Ovary (tissue), 9 donors: ENCODE measurements around the gene PYCR2. TPM values are rescaled to one million over a fixed set of nuclear protein-coding genes. Genes with fewer than 3 reads are reported as not detected.
A peak's percentile ranks its signal among the peaks of the same experiment; 100 is the strongest.

Experiments used
- DNase-seq, 5 donors: peaks; one replicate each; pipeline ENCODE4 v3.0.0-alpha.2; 2019 to 2020
- H3K27ac ChIP-seq, 2 donors: fragments of 200-600 bp; one replicate each; pipeline versions ENCODE4 v1.5.1 to v1.8.0; 2019 to 2022
- H3K27me3 ChIP-seq: fragments of 200-600 bp; one replicate; pipeline ENCODE4 v1.8.0; 2022
- H3K36me3 ChIP-seq: fragments of 200-600 bp; sonication (generic); one replicate; pipeline ENCODE4 v1.5.1; 2019
- H3K4me1 ChIP-seq: one replicate; pipeline ENCODE4 v1.8.1; 2013; ENCODE audit warnings: mild to moderate bottlenecking, moderate library complexity; ENCODE audit not compliant: insufficient read depth
- H3K4me3 ChIP-seq: fragments of 200-600 bp; sonication (generic); one replicate; pipeline ENCODE4 v1.5.1; 2017
- H3K9me3 ChIP-seq, 2 donors: fragments of 200-600 bp in 1 of 2; sonication (generic) in 1 of 2; one replicate each; pipeline versions ENCODE4 v1.5.1 to v1.8.1; 2013 to 2019; ENCODE audit warnings: mild to moderate bottlenecking in 1 of 2, moderate library complexity in 1 of 2
- CTCF ChIP-seq, 3 donors: fragments of 450-650 bp in 2 of 3; fragments of 200-600 bp in 1 of 3; IDR thresholded peaks; one replicate each; pipeline versions ENCODE4 v1.5.1 to v1.8.0; 2016 to 2022; ENCODE audit warnings: antibody characterized with exemption in 3 of 3, mild to moderate bottlenecking in 1 of 3
- EP300 ChIP-seq: sonication (generic); formaldehyde crosslinking; IDR thresholded peaks from one replicate; pipeline ENCODE4 v1.6.1; 2017; ENCODE audit warnings: antibody characterized with exemption
- POLR2A ChIP-seq: fragments of 450-650 bp; IDR thresholded peaks from one replicate; pipeline ENCODE4 v1.6.1; 2017; ENCODE audit warnings: antibody characterized with exemption, mild to moderate bottlenecking, moderate library complexity
- WGBS, 3 donors: extraction: QIAGEN DNeasy Blood & Tissue Kit in 1 of 3; methylation state at CpG; one replicate each; pipeline versions ENCODE4 v1.1.5 to v1.1.7; 2013 to 2017; 5-methylcytosine and 5-hydroxymethylcytosine counted together
- intact Hi-C, 4 donors: fragments of 100-400 bp; cut with DNase I; formaldehyde crosslinking; loops; one replicate each; pipeline versions ENCODE4 v1.11.0 to v1.15.1; 2022 to 2023
- polyA plus RNA-seq, 2 donors: library from polyadenylated mRNA; stranded (reverse); fragments of 200-250 nt in 1 of 2; fragments of 350-450 nt in 1 of 2; fragmentation: Illumina TruSeq in 1 of 2; extraction: RNeasy Lipid Tissue Mini Kit (QIAGEN cat#74804) in 1 of 2; gene quantifications; one replicate each; pipeline ENCODE4 v1.2.3, GENCODE V29; 2013 to 2014
- total RNA-seq, 7 donors: library from RNA; depleted of rRNA in 2 of 7; stranded (reverse); fragments of >200 nt in 2 of 7; fragmentation: NEBNext Ultra II Directional in 3 of 7; extraction: Animal tissue kit (Norgen Biotek cat#: 25700) in 3 of 7; gene quantifications; one replicate each; pipeline versions ENCODE4 v1.1.0 to v1.2.4, GENCODE V29; 2016 to 2023
- donor health status: DM: no; HTN: no; CAD: no; lungs with moderate emphysema.
- donor health status: DM: no; HTN: no; CAD: no.
- donor health status: Bipolar disorder and iron deficiency.
- donor health status: DM: yes; HTN: yes; CAD: no.
- donor health status: DM: no; HTN: no; CAD: no.
- donor health status: DM: yes; HTN: yes; CAD: no.

The PYCR2 gene
- total and polyA plus RNA-seq, 9 donors: 35.8 to 93.3 (median 58.7) TPM

- H3K9me3 ChIP-seq: no peaks in the 10 kb centered on the region
- peak in 1 of 5 donors; percentile 3 for DNase-seq
- H3K4me1 ChIP-seq: no peaks in the 10 kb centered on the region
- H3K27me3 ChIP-seq: no peaks in the 10 kb centered on the region
- no peaks in the 10 kb centered on the region for H3K36me3 ChIP-seq
- no peak overlapping the region for H3K4me3 ChIP-seq
- H3K27ac ChIP-seq: no peak overlapping the region
- 78 to 83% (median 81%) methylated on average over 3 of the region's 3 CpGs for WGBS, 3 donors
- intact Hi-C loops: no loop called here
- TF ChIP-seq CTCF (IDR thresholded peaks at IDR 0.05): no peak
- no peak for TF ChIP-seq POLR2A
- no peak for TF ChIP-seq EP300
These were observed 34.0 kb upstream of the PYCR2 start for GRCh38 chr1:225958041-225958440.

GRCh38 chr1:225954753-225955152 lies 30.7 kb upstream of the PYCR2 start:
- no peaks in the 10 kb centered on the region for H3K27me3 ChIP-seq
- intact Hi-C loops: no loop called here
- H3K9me3 ChIP-seq: no peaks in the 10 kb centered on the region
- no peaks in the 10 kb centered on the region for H3K36me3 ChIP-seq
- DNase-seq: no peak
- H3K27ac ChIP-seq: no peak overlapping the region
- H3K4me1 ChIP-seq: no peaks in the 10 kb centered on the region
- WGBS, 3 donors: 79 to 84% (median 80%) methylated on average over 1 of the region's 1 CpG
- no peak overlapping the region for H3K4me3 ChIP-seq
- TF ChIP-seq CTCF (IDR thresholded peaks at IDR 0.05) (no peak), EP300 (no peak), POLR2A (no peak)

GRCh38 chr1:225953315-225953714 lies 29.3 kb upstream of the PYCR2 start:
- 91 to 92% (median 92%) methylated on average over 4 of the region's 4 CpGs for WGBS, 3 donors
- no peak for TF ChIP-seq POLR2A
- no peak for TF ChIP-seq EP300
- TF ChIP-seq CTCF (IDR thresholded peaks at IDR 0.05): no peak

GRCh38 chr1:225950905-225951497 lies 27.0 kb upstream of the PYCR2 start:
- Histone ChIP-seq H3K9me3 (no peaks in the 10 kb centered on the region), H3K36me3 (no peaks in the 10 kb centered on the region), H3K27me3 (no peaks in the 10 kb centered on the region), H3K4me1 (no peaks in the 10 kb centered on the region), H3K27ac (no peak overlapping the region), H3K4me3 (no peak overlapping the region)
- WGBS, 3 donors: 82 to 86% (median 84%) methylated on average over 9 of the region's 9 CpGs
- intact Hi-C loops: no loop called here
- no peak for TF ChIP-seq POLR2A
- no peak for TF ChIP-seq CTCF (IDR thresholded peaks at IDR 0.05)
- no peak for TF ChIP-seq EP300
- no peak for DNase-seq

More at GRCh38 chr1:225953315-225953714, 29.3 kb upstream of the PYCR2 start:
- no peaks in the 10 kb centered on the region for H3K27me3 ChIP-seq
- no peak overlapping the region for H3K4me3 ChIP-seq
- H3K4me1 ChIP-seq: no peaks in the 10 kb centered on the region
- H3K9me3 ChIP-seq: no peaks in the 10 kb centered on the region
- intact Hi-C loops: no loop called here
- H3K36me3 ChIP-seq: no peaks in the 10 kb centered on the region
- H3K27ac ChIP-seq: no peak overlapping the region
- no peak for DNase-seq
